GM12873 (cell line): ENCODE measurements around the gene RPN2.

ENCODE experiments used
- CTCF ChIP-seq: IDR thresholded peaks from 2 replicates; pipeline ENCODE4 v1.5.1; 2012; ENCODE audit warnings: low read depth, mild to moderate bottlenecking, moderate library complexity, low read length, control low read depth; ENCODE audit not compliant: insufficient read depth; ENCODE audit errors: missing control alignments

RPN2 gene

DNA sequence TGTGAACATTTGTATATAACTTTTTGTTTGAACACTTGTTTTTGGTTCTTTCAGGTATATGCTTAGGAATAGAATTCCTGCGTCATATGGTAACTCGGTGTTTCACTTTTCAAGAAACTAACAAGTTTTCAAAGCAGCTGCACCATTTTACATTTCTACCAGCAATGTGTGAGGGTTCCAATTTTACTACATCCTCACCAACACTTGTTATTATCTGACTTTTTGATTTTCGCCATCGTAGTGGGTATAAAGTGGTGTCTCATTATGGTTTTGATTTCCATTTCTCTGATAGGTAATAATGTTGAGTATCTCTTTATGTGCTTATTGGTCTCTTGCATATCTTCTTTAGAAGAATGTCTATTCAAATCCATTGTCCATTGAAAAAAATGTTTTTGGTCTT is 39.8 kb downstream of the RPN2 start:
- TF ChIP-seq CTCF, result no peak

DNA sequence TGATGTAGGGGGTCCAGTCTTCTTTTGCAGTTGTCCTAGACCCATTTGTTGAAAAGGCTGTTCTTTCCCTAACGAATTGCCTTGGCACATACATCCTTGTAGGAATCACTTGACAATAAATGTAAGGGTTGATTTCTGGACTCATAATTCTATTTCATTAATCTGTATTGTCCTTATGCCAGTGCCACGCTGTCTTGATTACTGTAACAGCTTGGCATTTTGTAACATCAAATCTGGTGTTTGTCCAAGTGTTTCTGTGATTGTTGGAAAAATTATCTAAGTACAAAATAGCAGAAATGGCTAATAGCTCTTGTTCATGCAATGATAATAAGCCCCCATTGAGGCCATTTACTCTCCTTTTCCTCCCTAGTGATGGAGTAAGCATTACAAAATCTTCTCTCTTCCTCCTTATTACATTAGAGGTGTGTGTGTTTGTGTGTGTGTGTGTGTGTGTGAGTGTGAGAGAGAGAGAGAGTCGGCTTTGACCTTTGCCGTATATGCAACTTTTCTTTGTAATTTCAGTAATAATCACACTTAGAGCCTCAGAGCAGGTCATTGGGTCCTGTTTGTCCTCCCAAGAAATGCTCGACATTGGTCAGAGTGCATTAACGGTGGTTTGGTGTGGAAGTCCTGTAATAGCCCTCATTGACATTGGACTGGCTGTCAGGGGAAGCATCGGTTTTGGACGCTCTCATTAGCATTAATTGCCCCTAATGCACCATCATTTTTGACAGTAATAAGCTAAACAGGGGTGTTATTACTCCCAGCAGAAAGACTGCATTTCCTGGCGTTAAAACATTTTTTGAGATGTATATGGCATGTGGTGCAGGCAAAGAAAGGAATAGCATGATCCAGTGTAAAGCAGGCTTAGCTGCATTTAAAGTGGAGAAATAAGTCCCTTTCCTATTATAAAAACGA is 40.9 kb downstream of the RPN2 start:
- no peak for TF ChIP-seq CTCF

- no peak for TF ChIP-seq CTCF
Observed at GRCh38 chr20:37220731-37221130, 41.6 kb downstream of the RPN2 start.

- no peak for TF ChIP-seq CTCF
Observed at GRCh38 chr20:37222086-37222485, 43.0 kb downstream of the RPN2 start.

DNA sequence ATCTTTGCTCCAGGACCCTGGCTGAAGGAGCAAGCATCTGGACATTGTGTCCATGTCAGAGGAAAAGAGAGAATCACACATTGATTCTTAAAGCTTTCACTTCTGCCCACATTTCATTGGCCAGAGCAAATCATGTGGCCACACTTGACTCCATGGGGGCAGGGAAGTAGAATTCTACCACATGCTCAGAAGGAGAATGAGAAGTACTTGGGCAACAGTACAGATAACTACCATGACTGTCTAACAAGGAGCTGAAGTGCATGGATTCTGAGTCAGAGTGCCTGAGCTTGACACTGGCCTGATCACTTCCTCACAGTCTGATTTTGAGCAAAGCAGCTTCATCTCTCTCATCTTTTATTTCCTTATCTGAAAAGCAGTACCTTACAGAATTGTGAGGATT is 43.9 kb downstream of the RPN2 start:
- no peak for TF ChIP-seq CTCF

GRCh38 chr20:37225146-37225545 is 46.0 kb downstream of the RPN2 start:
- no peak for TF ChIP-seq CTCF

GRCh38 chr20:37226889-37227288 is 47.8 kb downstream of the RPN2 start:
- no peak for TF ChIP-seq CTCF
